ENCODE measurements around the gene CBX7.

CBX7 gene

DNA sequence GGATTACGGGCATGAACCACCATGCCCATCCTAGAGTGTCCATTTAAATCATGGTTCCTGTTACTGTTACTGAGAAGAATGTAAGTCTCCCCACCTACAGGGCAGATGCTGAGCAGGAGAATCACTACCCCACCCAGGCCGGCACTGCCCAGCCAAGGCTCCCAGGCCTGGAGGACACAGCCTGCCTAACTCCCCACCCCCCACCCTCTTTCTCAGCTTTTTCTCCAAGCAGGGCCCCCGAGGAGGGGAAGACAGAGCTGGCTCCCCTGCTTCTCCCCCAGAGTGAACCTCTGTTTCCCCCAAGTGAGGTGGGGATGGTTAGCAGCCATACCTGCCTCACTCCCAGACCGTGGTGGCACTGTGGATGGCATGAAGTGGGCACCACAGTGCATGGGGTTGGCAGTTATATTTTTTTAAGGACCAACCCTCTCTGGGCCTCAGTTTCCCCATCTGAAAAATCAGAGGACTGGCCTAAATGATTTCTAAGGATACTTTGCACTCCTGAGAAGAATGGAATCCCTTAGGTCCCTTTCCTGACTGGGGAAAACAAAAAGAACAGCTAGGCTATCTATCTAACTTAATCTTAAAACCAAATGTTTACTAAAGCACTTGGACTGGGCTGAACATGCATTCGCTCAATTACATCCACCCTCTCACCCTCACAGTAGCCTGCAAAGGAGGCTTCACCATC is 5.0 kb downstream of the CBX7 start:
- no peak for DNase-seq (ENCODE audit: low spot score)

DNA sequence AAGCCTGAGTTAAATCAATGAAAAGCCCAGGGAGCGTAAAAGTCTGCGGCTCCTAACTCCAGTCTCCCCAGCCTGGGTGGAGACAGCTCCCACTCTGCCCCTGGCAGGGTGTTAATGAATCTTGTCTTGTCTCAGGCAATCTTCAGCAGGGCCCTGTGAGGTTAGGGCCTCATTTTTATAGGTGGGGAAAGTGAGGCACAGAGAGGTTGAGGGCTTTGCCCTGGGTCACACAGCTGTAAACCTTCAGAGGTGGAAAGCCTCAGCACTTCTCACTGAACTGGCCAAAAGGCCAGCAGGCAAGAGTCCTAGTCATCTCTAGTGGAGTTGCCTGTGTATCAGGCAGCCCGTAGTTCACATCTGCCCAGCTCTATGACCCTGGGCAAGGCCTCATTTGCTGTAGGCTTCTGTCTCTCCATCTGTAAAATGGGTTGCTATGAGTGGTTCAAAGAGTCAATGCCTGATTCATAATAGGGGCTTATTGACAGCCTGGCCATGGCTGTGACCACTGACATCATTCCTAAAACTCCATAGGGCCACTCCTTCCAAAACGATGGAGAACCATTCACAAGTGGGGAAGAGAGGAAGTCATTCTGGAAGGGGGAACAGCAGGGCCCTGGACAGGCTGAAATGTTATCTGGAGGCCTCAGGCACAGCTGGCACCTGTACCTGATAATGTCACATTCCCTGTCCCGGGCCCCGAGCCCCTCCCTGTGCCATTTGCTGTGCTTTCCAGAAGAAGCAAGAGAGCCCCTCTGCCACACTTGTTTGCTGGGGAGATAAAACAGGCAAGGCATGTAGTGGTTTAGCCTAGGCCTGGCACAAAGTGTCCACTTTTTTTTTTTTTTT is 6.0 kb downstream of the CBX7 start:
- DNase-seq (ENCODE audit: low spot score), result no peak

DNA sequence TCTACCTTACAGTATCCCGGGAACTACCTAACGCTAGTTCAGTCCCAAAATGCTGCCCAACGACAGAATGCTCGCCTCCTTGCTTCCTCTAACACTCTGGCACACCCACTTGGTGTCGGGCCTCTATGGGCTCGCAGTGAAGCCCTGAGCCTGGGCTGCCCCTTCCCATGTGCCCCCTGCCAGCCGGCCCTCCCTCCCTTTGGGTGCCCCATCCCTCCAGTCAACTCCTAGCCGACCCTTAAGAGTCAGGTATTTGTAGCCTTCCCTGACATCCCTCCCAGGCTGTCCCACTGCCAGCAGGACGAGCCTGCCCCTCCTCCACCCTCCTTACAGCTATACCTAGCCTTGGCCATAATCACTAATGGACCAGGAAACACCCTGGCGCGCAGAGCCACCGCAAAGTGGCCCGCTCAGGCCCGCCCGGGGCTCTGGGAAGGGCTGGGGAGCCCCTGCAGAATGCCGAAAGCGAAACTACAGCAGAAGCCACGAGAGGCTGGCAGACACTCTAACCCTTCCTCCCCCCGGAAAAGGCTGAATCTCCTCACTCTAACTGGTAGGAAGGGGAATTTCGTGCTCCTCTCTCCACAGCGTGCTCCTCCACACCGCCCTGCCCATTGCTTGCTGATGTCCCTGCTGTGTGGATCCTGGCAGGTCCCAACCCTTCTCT is 8.2 kb downstream of the CBX7 start:
- DNase-seq (ENCODE audit: low spot score), result peak; percentile 35

DNA sequence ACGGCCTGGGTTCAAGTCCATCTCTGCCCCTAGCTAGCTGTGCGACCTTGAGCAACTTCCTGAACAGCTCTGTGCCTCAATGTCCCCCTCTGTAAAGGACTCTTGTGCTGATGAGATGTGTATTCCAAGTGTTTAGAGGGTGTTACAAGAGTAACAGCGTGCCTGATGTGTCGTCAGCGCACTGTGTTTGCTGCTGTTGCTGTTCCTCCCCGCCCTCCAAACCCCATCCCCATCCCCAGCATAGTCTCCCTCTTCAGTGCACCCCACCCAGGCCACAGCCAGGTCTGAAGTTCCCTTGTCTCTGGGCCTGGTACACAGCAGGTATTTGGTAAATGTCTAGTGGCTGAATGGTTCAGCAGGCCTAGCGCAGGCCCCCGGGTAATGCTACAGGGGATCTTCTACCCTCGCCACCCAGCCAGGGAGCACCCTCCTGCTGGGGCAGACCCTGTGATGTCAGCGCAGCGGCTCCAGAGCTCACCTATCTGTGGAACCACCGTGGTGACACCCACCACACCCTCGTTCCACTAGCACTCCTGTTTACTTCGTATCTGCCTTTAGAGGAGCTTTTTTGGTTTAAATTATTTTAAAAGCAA is 10.3 kb downstream of the CBX7 start:
- DNase-seq (ENCODE audit: low spot score), result no peak

DNA sequence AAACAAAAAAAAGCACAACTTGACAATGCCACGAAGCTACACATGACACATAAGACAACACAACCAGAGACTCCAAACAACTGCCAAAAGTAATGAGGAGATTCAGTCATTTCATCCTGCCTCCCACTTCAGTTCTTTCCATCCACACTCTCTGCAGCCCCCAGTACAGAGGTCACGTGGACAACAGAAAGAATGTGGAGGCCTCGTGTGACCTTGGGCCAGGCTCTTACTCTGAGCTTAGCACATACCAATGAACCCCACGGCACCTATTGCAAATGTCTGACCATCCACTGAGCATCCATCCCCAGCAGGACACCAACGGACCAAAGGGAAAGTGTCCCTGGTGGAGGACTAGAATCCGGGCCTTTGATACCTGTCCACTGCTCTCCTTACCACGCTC is 12.5 kb downstream of the CBX7 start:
- DNase-seq (ENCODE audit: low spot score), result no peak

DNA sequence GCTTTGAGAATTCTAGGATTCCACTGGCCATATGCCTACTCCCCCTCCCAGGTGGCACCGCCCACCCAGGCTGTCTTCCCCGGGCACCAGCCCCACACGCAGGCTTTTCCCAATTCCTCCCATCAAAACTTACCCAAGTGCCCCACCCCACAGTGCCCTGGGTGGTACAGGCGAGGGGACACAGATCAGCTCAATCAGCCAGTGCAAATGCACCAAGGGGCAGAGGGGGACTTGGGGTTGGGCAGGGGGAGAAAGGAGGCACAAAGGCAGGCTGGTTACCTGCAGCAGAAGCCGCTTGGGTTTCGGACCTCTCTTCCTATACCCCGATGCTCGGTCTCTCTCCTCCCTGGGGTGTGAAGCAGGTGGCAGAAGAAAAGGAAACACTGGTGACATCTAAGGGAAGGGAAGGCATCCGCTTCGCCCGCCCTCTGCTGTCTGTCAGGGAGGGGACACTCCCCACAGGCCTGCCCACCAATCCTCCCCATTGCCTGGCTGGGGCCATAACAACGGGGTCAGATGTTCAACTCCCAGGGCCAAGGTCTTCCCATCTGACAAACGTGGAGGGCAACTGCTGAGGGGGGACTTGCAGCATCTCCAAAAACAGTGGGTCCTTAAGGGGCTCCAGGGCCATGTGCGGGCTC is 14.0 kb downstream of the CBX7 start:
- DNase-seq (ENCODE audit: low spot score), result peak; percentile 9

DNA sequence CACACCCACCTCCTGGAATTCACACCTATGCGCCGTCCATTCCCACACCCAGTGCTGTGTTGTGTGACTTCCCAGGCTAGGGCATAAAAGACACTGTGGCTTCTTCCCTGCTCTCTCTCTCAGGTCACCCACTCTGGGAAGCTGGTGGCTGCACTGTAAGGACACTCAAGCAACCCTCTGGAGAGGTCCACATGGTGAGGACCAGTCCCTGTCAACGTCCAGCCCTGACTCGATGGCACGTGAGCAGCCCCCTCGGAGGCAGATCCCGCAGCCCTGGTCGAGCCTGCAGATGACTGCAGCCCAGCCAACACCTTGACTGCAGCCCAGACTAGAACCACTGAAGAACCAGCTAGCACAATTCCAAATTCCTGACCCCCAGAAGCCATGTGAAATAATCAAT is 16.2 kb downstream of the CBX7 start:
- DNase-seq (ENCODE audit: low spot score), result peak; percentile 2

DNA sequence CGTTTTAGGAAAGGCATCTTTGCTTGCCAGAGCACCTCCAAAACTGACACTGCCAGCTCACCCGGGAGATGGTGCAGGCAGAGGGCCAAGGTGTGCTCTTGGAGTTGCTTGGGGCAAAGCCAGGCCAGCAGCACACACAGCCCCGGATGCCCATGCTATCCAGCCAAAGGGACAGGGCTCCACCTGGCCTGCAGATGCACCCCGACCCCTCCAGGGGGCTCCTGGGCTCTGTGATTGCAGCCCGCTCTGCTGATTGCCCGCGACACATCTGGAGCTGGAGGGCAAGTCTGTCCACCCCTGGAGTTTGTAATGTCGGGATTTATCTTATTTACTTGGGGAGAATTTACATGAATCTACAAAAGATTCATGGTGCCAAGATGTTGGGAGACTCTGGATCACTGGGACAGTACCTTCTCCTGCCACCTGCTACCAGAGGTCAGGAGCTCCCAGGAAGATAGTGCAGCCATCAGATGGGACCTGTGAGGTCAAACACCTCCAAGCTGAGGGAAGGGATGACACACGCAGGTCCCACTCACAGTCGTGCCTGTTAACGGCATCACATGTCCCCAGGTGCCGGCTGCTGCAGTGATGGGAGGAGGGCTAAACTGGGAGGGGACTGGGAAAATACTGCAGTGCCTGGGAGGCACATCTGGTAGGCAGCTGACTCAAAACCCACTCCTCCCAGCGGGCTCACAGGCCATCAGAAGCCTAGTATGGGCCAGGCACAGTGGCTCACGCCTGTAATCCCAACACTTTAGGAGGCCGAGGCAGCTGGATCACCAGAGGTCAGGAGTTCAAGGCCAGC is 17.2 kb downstream of the CBX7 start:
- peak; percentile 90 for DNase-seq (ENCODE audit: low spot score)

DNA sequence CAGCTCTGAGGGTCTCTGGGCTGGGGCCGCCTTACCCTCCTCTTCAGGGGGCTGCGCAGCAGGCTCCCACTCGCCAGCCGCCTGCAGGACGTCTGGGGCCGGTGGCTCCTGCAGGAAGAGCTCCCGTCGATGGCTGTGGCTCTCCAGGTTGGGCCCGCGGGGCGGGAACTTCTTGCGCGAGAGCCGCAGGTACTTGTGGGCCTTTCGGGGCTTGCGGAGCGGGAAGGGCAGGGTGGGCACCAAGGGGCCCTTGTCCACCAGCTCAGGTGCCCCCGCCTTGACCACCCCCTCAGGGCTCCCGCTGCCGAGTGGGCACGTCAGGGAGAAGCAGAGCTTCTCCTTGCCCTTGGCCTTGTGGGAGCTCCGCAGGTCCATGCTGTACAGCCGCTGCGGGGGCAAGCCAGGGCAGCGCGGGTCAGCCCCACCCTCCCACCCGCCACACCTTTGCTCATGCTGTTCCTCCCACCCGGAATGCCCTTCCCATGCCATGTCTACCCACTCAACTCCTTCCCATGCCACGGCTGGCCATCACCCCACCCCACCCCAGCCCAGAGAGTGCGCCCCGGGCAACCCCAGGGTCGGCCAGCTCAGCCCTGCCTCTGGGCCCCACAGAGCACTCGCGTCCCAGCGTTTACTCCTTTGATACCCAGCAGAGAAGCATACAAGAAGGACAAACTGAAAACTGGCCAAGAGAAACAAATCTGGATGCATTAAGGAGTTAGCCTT is 18.0 kb downstream of the CBX7 start:
- DNase-seq (ENCODE audit: low spot score), result peak; percentile 11

DNA sequence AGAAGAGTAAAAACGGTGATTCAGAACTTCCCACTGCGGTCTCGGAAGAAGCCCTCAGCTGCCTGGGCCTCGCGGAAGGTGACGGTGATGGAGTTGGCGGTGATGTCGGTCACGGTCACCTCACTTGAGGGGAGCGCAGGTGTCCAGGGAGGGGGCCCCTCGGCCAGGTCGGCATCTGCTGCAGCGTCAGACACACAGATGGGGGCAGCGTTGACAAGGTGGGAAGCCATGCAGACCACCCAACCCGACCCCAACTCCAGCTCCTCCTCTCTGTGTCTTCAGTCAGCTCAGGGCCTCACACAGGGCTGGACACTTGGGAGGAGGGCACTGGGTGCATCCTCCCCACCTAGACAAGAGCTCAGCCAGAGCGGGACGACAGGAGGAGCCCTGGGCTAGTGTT is 18.6 kb downstream of the CBX7 start:
- DNase-seq (ENCODE audit: low spot score), result peak; percentile 6

DNA sequence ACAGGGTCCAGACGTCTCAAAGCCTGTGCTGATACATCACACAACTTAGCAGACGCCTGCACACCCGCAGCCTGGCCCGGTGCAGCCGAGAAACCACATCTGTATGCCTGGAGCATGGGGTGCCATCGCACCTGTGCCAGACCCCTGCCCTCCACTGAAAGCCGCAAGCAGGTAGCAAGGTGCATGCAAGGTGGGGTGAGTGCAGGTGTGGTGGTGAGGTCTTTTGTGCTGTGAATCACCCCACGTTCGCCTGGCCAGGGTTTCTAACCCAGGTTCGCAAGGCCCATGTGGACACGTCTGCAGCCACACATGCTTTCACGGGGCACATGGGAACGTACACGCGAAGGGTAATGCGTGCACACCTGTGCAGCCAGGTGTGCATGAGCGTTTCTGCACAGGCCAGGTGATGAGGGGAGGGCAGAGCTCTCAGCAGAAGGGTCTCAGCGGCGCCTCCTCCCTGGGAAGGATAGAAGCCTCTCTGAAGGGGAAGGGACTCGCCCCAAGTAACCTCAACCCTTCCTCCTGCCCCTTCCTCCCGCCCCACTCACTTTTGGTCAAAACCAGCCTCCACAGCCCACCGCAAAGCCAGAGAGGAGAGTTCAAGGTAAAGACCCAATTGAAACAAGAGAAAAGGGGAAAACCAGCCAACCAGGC is 19.5 kb downstream of the CBX7 start:
- DNase-seq (ENCODE audit: low spot score), result peak; percentile 11

DNA sequence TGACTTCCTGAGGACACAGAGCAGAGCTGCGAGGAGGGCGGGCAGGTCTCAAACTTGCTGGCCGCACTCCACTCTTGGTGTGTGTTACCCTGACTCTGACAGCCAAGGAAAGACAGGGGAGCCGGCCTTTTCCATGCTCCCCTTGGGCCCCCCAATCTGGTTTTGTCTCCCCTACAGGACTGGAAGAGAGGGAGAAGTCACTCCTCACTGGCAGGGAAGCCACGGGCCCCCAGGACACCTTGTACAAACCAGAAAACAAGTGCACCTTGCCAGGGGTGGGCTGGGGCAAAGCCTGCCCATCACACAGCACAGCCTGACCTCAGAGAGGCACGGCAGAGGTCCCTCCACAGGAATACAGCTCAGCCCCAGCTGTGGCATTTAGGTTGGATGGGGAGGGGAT is 20.2 kb downstream of the CBX7 start:
- DNase-seq (ENCODE audit: low spot score), result peak; percentile 3

DNA sequence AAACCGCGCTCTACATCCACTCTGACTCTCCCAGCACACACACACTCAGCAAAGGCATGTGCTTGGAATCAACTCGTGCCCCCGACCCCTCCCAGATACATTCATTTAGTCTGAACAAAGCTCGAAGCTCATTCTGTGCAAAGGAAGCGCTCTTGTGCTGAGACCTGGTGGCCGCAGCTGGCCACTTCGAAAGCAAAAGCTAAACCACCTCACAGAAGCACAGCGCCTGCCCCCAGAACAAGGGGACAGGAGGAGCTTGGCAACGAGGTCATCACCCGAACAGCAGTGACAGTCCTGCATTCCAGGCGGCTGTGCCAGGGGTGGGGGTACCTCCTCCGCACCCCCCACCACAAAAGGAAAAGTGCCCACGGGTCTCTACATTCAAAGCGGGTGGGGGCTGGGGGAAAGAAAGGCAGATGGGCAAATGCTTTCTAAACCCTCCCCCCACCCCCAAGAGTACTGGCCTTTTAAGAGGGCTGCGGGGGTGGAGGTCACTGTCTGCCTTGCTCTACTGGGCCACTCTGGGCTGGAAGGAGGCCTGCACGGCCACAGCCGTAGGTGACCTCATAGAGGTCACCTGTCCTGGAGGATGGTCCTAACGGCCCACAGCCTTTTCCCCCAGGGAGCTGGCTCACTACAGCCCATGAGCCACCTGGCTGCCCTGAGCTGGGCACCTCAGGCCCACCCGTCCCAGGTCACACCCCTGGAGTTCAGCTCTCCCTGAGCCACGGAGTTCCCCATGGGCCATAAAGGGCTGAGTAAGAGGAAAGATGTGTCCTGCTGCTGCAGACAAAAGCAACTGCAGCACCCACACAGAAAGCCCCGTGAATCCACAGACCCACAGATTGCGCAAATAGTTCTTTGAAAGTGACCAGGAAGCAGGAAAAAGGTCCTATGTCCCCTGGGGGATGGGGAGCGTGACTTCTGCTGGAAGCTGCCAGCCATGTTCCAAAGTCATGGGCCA is 21.3 kb downstream of the CBX7 start:
- peak; percentile 14 for DNase-seq (ENCODE audit: low spot score)

DNA sequence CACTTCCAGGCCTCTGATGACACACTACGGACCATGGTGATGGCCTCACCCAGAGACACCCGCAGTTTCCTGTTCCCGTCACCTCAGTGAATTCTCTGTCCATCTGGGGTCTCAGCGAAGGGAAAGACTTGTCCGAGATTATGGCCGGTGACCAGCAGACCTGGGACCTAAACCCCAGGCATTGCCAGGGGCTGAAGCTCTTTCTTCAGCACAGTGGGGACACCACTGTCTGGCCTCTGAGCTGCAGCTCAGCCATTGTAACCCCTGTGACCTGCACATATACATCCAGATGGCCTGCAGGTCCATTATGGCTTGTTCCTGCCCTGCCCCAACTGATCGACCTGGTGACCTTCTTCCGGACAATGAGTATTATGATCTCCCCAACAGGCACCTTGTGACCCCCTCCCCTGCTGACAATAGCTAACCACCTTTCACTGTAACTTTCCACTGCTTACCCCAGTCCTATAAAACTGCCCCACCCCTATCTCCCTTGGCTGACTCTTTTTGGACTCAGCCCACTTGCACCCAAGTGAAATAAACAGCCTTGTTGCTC is 22.3 kb downstream of the CBX7 start:
- DNase-seq (ENCODE audit: low spot score), result peak; percentile 7

DNA sequence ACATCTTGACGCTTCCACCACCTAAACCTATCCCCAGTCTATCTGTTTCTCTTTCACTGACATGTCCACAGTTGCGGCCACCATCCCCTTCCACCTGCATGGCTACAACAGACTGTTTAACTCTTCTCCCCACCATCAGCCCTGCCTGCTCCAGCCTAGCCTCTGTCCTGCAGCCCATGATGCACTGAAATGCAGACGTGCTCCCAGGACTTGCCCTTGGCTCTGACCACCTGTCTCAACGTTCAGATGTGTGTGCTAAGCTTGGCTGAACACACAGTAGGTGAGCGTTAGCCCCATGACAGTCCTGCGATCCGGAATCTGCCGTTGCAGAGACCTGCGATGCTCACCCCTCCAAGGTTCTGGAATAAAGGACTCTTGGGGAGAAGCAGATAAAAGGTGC is 22.7 kb downstream of the CBX7 start:
- no peak for DNase-seq (ENCODE audit: low spot score)

DNA sequence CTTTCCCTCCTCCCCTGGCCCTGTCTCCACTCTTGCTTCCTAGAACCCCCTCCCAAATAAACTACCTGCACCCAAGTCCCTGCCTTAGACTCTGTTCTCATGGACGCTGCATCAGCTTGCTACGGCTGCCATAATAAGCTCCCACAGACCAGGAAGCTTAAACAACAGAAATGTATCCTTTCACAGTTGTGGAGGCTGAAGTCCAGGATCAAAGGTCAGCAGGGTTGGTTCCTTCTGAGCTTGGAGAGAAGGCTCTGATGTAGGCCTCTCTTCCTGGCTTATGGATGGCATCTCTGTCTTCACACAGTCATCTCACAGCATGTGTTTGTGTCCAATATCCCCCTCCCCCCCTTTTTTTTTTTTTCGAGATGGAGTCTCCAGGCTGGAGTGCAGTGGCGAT is 23.4 kb downstream of the CBX7 start:
- peak; percentile 1 for DNase-seq (ENCODE audit: low spot score)

DNA sequence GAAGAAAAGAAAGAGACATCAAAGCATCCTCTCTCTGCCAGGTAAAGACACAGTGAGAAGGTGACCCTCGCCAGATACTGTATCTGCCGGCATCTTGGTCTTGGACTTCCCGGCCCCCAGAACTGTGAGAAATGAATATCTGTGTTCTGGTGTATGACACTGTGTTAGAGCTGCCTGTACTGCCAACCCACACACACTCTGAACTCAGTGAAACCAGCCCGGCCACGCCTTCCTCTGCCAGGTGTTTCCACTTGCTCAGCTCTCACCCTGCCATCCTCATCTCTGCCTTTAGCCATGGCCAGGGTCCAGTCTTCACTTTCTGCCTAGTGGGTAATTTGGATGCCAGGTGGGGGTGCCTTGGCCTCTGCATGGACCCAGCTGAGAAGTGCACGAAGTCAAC is 24.0 kb downstream of the CBX7 start:
- peak; percentile 1 for DNase-seq (ENCODE audit: low spot score)

DNA sequence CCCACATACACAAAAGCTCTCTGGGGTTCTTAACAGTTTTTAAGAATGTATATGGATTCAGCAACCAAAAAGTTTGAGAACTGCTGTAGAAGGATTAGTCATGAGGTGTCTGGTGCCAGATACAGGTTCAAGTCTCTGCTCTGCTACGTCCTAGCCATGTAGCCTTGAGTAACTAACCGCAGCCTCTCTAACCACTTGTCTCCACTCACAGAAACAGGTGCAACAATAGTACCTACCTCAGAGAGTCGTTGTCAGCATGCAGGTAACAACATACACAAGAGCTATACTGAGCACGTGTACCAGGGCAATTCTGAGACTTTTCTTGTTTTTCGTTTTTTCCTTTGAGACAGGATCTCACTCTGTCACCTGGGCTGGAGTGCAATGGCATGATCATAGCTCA is 26.9 kb downstream of the CBX7 start:
- peak; percentile 1 for DNase-seq (ENCODE audit: low spot score)
